ENCODE data around the gene SPZ1. TPM values are rescaled to one million over a fixed set of nuclear protein-coding genes. Genes with fewer than 3 reads are reported as not detected.

The SPZ1 gene
- total RNA-seq, 2 experiments from 2014 or later, result not detected

DNA sequence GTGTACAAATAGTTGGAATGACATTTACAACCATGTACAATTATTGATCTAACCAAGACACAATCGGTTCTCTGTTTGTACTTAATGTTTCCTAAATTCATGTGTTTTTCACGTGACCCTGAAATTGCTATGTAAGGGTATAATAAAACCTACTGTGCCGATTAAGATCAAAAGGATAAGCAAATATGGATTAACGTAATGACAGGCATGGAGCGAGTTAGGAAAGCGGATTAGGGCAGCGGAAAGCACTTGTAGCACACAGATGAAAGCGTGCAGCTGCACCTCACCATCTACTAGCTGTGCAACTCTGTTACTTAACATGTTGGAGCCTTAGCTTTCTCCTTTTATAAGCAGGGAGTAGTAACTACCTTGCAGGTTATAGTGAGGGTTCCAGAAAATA is 49.7 kb downstream of the SPZ1 start:
- Mint-ChIP-seq H3K9me3 (ENCODE audit: low read depth) (no peaks in the 10 kb centered on the region), H3K4me1 (no peaks in the 10 kb centered on the region), H3K27ac (no peak overlapping the region), H3K4me3 (no peak overlapping the region), H3K27me3 (peaks cover 6% of the 10 kb centered on the region), H3K36me3 (ENCODE audit: low read depth) (no peaks in the 10 kb centered on the region)
- ChIA-PET CTCF (no interaction called here), POLR2A (no interaction called here)
- DNase-seq, result no peak
- intact Hi-C loops (cut with DNase I, micrococcal nuclease), result no loop called here
- no peak for ATAC-seq

DNA sequence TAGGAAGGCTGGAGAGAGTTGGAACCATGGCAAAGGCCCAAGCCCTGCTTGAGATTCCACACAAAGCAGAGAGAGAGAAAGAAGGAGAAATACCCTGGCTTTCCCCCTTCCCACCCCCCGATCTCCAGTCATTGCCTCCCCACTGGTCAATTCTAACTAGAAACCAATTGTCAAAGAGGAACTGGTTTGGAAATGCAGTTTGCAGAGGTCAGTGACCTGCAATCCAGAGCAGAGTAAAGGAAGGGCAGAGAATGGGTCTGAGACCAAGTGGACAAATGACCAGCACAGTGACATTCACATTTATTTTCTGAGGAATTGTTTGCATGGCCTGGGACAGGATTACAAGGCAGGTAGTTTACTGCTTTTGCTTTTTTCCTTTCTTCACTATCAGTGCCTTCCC is 50.6 kb downstream of the SPZ1 start:
- Mint-ChIP-seq H3K27me3 (peaks cover 5% of the 10 kb centered on the region), H3K36me3 (ENCODE audit: low read depth) (no peaks in the 10 kb centered on the region), H3K4me1 (no peaks in the 10 kb centered on the region), H3K27ac (no peak overlapping the region), H3K9me3 (ENCODE audit: low read depth) (no peaks in the 10 kb centered on the region), H3K4me3 (no peak overlapping the region)
- no peak for ATAC-seq
- POLR2A ChIA-PET, result no interaction called here
- intact Hi-C loops (cut with DNase I, micrococcal nuclease), result no loop called here
- CTCF ChIA-PET, result no interaction called here
- no peak for DNase-seq

Other genes with a start within 250 kb of the SPZ1 start
- 10 to 100 TPM; 28.1 to 36.0 TPM for gene SERINC5, start 64.0 kb upstream of the SPZ1 start, total RNA-seq
- gene ZFYVE16, start 88.1 kb downstream of the SPZ1 start, total RNA-seq, result 10 to 100 TPM; 11.2 to 11.8 TPM
- gene FAM151B, start 168.1 kb downstream of the SPZ1 start, total RNA-seq, result under 1 TPM; 0.63 to 0.75 TPM

Data from activated CD4-positive, alpha-beta T cell treated with anti-CD3 and anti-CD28 coated beads for 36 hours (primary cell).